Stimulated activated CD8-positive, alpha-beta memory T cell treated with anti-CD3 and anti-CD28 coated beads, Interleukin-2, amount 100 ng/mL, for 1 hour (primary cell): ENCODE results near the gene DUSP15.
"Not testable (repeated sequence)": the region's sequence is repeated elsewhere in the genome, so short reads cannot be mapped to it uniquely, and the experiment has no call there.

Experiments
- DNase-seq, 2 donors: peaks; one replicate each; pipeline ENCODE4 v3.0.0-alpha.2; 2020; ENCODE audit warnings: low read depth in 2 of 2

Gene DUSP15

DNA sequence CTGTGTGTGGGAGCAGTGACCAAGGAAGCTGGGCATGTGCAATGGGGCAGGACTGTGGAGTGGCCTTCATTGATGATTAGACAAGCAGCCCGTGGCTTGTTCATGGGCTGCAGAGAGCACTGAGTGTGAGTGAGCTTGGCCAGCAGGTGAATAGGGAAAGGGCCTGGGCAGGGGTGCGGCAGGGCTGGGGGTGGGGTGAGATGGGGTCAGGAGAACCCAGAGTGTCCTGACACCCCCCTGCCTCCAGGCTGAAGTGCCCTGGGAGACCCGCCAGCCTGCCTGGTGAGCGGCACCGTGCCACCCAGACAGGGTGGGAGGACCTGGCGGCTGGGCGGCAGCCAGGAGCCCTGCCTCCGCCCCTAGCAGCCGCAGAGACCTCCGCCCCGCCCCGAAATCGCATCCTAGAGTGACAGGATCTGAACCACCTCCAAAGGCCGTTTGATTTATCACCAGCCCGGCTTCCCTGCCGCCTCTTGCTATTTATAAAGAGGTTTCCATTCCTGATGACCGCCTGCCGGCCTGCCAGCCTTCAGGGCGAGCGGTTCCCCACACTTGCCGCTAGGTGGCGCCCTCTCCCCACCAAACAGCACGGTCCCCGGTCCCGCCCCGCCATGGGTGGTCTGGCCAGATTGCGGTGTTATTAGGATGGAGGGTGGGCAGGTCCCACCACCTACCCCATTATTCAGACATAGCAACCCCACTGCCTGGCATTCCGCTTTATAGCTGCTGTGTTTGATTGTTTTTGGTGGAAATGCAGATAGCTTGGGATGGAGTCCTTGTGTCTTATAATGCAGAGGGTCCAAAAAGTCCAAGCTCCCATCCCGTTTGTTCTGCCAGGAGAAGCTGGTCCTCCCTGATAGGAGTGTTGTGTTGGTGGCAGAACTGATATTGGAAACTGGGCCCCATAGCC lies 47.7 kb downstream of the DUSP15 start:
- DNase-seq, result peak; percentile 62 to 67

DNA sequence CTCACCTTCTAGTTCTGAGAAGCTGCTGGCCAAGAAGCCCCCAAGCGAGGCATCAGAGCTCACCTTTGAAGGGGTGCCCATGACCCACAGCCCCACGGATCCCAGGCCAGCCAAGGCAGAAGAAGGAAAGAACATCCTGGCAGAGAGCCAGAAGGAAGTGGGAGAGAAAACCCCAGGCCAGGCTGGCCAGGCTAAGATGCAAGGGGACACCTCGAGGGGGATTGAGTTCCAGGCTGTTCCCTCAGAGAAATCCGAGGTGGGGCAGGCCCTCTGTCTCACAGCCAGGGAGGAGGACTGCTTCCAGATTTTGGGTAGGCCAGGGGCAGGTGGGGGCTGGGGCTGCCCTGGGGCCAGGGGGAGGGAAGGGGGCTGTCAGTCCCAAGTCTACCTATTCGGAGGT lies 48.9 kb downstream of the DUSP15 start:
- DNase-seq, result no peak

DNA sequence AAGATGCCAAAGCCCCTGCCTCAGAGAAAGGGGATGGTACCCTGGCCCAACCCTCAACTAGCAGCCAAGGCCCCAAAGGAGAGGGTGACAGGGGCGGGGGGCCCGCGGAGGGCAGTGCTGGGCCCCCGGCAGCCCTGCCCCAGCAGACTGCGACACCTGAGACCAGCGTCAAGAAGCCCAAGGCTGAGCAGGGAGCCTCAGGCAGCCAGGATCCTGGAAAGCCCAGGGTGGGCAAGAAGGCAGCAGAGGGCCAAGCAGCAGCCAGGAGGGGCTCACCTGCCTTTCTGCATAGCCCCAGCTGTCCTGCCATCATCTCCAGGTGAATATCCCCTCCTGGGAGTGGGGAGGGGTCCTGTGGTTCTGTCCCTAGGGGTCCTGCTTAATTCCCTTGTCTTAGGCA lies 50.1 kb downstream of the DUSP15 start:
- no peak for DNase-seq

DNA sequence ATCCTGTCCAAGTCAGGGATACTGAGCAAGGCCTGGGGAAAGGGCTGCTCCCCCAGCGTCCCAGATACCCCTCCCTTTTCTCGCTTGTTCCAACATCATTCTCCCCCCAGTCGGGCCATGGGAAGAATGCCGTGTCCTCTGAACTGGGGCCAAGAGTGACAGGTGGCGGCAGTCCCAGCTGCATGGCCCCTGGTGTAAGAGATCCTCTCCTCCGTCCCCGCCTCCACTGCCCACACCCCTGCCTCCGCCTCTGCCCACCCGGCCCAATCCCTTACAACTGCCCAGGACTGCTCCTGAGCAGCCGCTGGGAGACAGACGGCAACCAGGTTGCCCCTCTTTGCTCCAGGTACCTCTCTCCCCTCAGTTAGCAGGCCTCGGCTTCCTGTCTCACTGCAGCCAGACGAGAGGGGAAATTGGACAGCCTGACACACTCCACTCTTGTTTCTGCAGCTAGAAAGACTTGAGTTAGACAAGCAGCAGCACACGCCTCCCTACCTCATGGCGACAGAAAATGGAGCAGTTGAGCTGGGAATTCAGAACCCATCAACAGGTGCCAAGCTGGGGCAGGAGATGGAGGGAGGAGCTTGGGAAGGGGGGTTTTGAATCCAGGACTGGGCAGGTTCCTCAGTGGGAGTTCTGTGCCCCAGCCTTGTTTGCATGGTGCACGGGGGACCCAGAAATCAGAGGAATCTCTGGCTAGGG lies 51.1 kb downstream of the DUSP15 start, which contains the start of gene MYLK2:
TSS of gene MYLK2 (plus strand) at position 274 of the 702 bp plus-strand sequence. CDS start at position 499, 225 bp downstream.
- DNase-seq, result no peak

DNA sequence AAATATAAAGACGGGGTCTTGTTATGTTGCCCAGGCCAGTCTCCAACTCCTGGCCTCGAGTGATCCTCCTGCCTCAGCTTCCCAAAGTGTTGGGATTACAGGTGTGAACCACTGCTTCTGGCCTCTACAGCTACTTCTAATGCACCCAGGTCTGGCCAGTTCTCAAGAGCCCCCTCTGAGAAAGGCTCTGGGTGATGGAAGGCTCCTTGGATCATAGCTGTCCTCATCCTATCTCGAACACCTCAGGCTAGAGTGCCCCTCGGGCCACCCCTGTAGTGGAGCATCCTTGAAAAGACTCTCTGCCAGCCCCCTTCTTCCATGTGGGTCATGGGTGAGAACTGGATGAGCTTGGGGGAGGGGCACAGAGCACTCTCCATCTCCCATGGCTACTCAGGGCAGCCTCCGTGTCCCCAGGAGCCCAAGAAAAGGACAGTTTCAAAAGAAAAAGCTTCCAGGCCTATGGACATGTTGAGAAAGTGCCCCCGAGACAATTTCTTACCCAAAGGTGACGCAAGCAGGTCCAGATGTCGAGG lies 51.9 kb downstream of the DUSP15 start:
- no peak for DNase-seq

DNA sequence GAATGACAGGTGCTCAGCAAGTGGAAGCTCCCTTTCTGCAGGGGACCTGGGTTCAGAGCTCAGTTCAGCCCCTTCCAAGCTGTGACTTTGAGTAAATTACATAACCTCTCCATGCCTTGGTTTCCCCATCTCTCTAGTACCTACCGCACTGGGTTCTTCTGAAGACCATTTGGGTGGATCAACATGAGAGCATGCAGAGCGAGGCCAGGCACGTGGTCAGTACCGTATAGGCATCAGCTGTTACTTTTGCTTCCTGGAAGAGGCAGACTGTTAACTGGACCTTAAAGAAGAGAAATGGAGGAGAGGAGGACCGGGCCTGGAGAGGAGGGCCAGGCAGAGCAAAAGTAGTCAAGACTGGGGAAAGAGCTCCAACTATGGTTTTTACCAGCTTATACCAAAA lies 52.9 kb downstream of the DUSP15 start:
- DNase-seq, result no peak

GRCh38 chr20:31816221-31816620 lies 54.1 kb downstream of the DUSP15 start:
- no peak for DNase-seq

GRCh38 chr20:31815408-31816188 lies 54.7 kb downstream of the DUSP15 start:
- no peak for DNase-seq

- DNase-seq, result not testable (repeated sequence)
These were observed 56.2 kb downstream of the DUSP15 start for GRCh38 chr20:31814142-31814541.

DNA sequence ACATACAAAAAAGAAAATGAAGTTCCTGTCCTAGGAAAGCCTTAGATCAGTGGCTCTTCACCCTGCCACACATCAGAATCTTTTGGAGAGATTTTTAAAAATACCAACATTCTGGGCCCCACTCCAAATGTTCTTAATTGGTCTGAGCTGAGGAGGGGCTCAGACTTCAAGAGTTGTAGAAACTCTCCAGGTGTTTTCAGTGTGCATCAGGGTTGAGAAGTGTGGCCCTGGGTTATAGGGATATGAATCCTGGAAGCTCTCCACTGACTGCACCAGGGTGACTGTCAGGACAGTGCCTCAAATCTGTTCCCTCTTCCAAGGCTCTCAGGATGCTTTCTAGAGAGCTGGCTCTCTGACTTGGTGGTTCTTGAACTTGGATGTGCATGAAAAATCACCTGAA lies 56.7 kb downstream of the DUSP15 start:
- DNase-seq, result no peak

GRCh38 chr20:31811796-31812728 lies 58.3 kb downstream of the DUSP15 start:
- no peak for DNase-seq

- DNase-seq, result no peak
These were observed 59.1 kb downstream of the DUSP15 start for GRCh38 chr20:31811198-31811597.
